SH-SY5Y (cell line): ENCODE results near the gene TF.

ENCODE experiments used
- GATA2 ChIP-seq: IDR thresholded peaks from 2 replicates; pipeline ENCODE4 v1.6.1; 2011; ENCODE audit warnings: mild to moderate bottlenecking, low read depth, low read length
- GATA3 ChIP-seq: IDR thresholded peaks from 2 replicates; pipeline ENCODE4 v1.6.1; 2011; ENCODE audit warnings: low read depth, mild to moderate bottlenecking, low read length, moderate library complexity

DNA sequence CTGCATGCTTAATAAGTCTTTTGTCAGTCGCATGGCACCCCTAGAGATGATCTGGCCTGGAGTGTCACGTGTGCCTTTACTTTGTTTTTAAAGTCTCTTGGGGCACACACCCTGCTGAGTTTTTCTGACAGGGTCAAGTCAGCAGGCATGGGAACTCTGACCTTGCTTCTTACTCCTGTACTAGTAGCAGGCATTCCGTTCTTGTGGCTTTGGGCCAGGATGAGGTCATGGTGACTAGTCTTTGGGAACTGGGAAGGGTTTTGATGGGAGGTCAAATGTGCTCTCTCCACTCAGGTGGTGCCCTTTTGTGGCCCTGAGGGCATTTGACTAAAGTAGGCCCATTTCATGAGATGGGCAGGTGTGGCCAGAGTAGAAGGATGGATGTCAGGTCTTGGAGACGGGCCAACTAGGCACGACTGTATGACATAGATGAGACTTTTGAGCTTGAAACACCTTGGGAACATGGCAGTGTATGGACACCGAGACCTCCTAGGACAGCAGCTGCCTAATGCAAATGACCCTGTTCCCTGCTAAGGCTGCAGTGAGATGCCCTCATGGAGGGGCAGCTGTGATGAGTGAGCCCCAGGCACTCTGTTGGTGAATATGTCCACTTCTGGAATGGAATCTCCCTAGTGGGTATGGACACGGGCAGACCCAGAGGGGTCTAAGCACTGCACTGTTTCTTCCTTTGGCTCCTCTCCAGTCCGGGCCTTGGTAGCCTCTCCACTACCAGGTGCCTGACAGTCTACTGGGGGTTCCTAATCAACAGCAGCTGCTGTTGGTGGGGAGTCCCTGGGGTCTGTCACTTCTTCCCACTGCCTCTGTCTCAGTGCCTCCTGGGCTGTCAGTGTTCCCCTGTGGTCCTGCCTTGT lies 75.8 kb downstream of the TF start:
- TF ChIP-seq GATA2 = no peak
- no peak for TF ChIP-seq GATA3
